Measurements from ENCODE around the gene MPL. TPM values are rescaled to one million over a fixed set of nuclear protein-coding genes. Genes with fewer than 3 reads are reported as not detected.

Gene MPL
- polyA plus RNA-seq, 1 of the 3 experiments (the other 2 are of a cell fraction): not detected

- TF ChIP-seq, protein P1, sequence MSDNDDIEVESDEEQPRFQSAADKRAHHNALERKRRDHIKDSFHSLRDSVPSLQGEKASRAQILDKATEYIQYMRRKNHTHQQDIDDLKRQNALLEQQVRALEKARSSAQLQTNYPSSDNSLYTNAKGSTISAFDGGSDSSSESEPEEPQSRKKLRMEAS (IDR thresholded peaks at IDR 0.05; ENCODE audit: low read depth): no peak
- TF ChIP-seq NRF1 (IDR thresholded peaks at IDR 0.05; ENCODE audit: low read depth, low read length) (no peak), RFX5 (IDR thresholded peaks at IDR 0.05; ENCODE audit: low read length) (no peak), CHD2 (IDR thresholded peaks at IDR 0.05; ENCODE audit: low read length, partially characterized antibody) (no peak), TCF12 (IDR thresholded peaks at IDR 0.05) (no peak), SIN3A (IDR thresholded peaks at IDR 0.05; ENCODE audit: borderline replicate concordance, low read depth, low read length) (no peak), FOXJ3 (CRISPR knock-in tag; IDR thresholded peaks at IDR 0.05) (no peak)
- TF ChIP-seq, protein P2, sequence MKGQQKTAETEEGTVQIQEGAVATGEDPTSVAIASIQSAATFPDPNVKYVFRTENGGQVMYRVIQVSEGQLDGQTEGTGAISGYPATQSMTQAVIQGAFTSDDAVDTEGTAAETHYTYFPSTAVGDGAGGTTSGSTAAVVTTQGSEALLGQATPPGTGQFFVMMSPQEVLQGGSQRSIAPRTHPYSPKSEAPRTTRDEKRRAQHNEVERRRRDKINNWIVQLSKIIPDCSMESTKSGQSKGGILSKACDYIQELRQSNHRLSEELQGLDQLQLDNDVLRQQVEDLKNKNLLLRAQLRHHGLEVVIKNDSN (IDR thresholded peaks at IDR 0.05; ENCODE audit: borderline replicate concordance, low read depth): no peak
Measured at GRCh38 chr1:43339584-43340232, 2.1 kb downstream of the MPL start (continued).

- no peaks in the 10 kb centered on the region; the same call in 1 of the 2 replicates for H3K27me3 ChIP-seq (ENCODE audit: insufficient read depth)
- 0% methylated on average over 1 of the region's 1 CpG for WGBS (ENCODE audit: low lambda C conversion rate)
- no peak overlapping the region for H3K9ac ChIP-seq
- POLR2A ChIA-PET: interaction anchor here (1.2 kb wide), 1 partner anchor 8 kb away, joined by 3 read pairs; no protein-coding TSS in a partner anchor
- H3K4me1 ChIP-seq (ENCODE audit: control insufficient read depth in 1 of 2, insufficient read depth in 2 of 2, low read depth in 1 of 2, low read length in 1 of 2): peaks cover 0 to 2% of the 10 kb centered on the region in 2 experiments; a peak in 1 of 4 replicates
- no peak overlapping the region for H2AFZ ChIP-seq (ENCODE audit: low read depth)
- H3K4me2 ChIP-seq: no peak overlapping the region
- CTCF ChIA-PET: no interaction called here
- H3K9me2 ChIP-seq: no peaks in the 10 kb centered on the region
- H3K9me3 ChIP-seq: no peaks in the 10 kb centered on the region
- no peaks in the 10 kb centered on the region for H3K79me2 ChIP-seq (ENCODE audit: insufficient read depth)
- H3F3A ChIP-seq (replicated peaks; ENCODE audit: insufficient read depth): no peaks in the 10 kb centered on the region
- no peaks in the 10 kb centered on the region for H3K36me3 ChIP-seq (replicated peaks in 1 of 2; ENCODE audit: control insufficient read depth in 1 of 2, insufficient read depth in 2 of 2, low read length in 1 of 2)
- DNase-seq: no peak
- no peaks in the 10 kb centered on the region for H4K20me1 ChIP-seq (ENCODE audit: insufficient read depth)
- TF ChIP-seq TEAD4 (IDR thresholded peaks at IDR 0.05; ENCODE audit: borderline replicate concordance, insufficient read depth) (no peak), FOXM1 (IDR thresholded peaks at IDR 0.05; ENCODE audit: low read depth) (no peak), REST (IDR thresholded peaks at IDR 0.05; ENCODE audit: low read depth, low read length) (no peak), FOSL2 (IDR thresholded peaks at IDR 0.05; ENCODE audit: borderline replicate concordance, low read depth) (no peak), MXI1 (IDR thresholded peaks at IDR 0.05; ENCODE audit: low read depth, low read length) (no peak), NFIC (IDR thresholded peaks at IDR 0.05; ENCODE audit: borderline replicate concordance) (no peak), CHD2 (IDR thresholded peaks at IDR 0.05; ENCODE audit: low read length, partially characterized antibody) (no peak), GATA2 (CRISPR knock-in tag; IDR thresholded peaks at IDR 0.05) (no peak), RAD21 (IDR thresholded peaks at IDR 0.05; ENCODE audit: low read length) (no peak), EP300 (IDR thresholded peaks at IDR 0.05; ENCODE audit: borderline replicate concordance in 1 of 2, low read depth in 1 of 2, low read length in 1 of 2) (no peak), POLR2AphosphoS5 (IDR thresholded peaks at IDR 0.05; ENCODE audit: low read depth, low read length) (no peak), RCOR1 (IDR thresholded peaks at IDR 0.05; ENCODE audit: low read length) (no peak), EZH2phosphoT487 (IDR thresholded peaks at IDR 0.05; ENCODE audit: borderline replicate concordance, low read depth) (no peak), JUND (IDR thresholded peaks at IDR 0.05) (no peak), NRF1 (IDR thresholded peaks at IDR 0.05; ENCODE audit: low read depth, low read length) (no peak), RXRA (IDR thresholded peaks at IDR 0.05; ENCODE audit: borderline replicate concordance, low read depth) (no peak), MEF2A (IDR thresholded peaks at IDR 0.05; ENCODE audit: borderline replicate concordance, low read depth) (no peak)
- TF ChIP-seq, protein P1 (IDR thresholded peaks at IDR 0.05; ENCODE audit: low read depth): no peak
- TF ChIP-seq, protein P2 (IDR thresholded peaks at IDR 0.05; ENCODE audit: borderline replicate concordance, low read depth): no peak
- TF ChIP-seq, protein P3, sequence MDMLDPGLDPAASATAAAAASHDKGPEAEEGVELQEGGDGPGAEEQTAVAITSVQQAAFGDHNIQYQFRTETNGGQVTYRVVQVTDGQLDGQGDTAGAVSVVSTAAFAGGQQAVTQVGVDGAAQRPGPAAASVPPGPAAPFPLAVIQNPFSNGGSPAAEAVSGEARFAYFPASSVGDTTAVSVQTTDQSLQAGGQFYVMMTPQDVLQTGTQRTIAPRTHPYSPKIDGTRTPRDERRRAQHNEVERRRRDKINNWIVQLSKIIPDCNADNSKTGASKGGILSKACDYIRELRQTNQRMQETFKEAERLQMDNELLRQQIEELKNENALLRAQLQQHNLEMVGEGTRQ (IDR thresholded peaks at IDR 0.05; ENCODE audit: borderline replicate concordance, low read depth, low read length): no peak
- H3K27ac ChIP-seq (ENCODE audit: low read depth in 2 of 2, low read length in 1 of 2): no peak overlapping the region
- H3K4me3 ChIP-seq (ENCODE audit: low read depth in 2 of 2, low read length in 1 of 2): no peak overlapping the region
Measured at GRCh38 chr1:43340559-43340958, 2.9 kb downstream of the MPL start.

Measured in SK-N-SH (cell line).